ENCODE data around the gene GPC6.

Gene GPC6

DNA sequence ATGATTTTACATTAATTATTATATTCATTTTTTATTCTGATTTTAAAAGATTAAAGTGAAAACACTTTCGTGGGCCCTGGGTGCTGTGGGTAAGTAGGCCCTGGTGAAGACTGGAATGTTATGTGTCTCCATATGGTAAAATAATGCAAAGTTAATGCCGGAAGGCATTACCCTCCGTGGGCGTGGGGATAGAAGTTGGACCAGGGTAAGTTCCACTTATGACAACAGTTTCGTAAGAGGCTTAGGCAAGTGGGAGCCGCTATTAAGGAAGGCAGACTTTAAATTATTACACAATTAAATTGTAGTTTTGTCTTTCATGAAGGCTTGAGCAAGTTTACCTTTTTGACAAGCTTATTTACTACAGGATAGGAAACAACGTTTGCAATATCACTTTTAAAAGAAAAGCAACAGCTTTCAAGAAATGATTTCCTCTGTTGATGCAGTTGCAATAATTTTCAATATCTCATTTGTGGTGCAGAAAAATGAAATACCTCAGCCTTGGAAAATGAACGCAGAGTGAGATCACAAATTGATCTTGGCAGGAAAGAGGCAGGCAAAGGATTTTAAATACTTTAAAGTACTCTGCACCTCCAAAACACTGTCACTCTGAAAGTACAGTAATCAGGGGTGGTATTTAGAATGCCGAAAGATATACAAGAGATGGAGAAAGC is 942.3 kb downstream of the GPC6 start:
- ChIA-PET POLR2A (no interaction called here), CTCF (no interaction called here)
- H3K4me1 ChIP-seq (ENCODE audit: control insufficient read depth, insufficient read depth, low read length), result no peaks in the 10 kb centered on the region
- no peak overlapping the region for H3K4me3 ChIP-seq (ENCODE audit: low read depth, low read length)
- H3K9me3 ChIP-seq (ENCODE audit: control insufficient read depth, insufficient read depth, low read depth, low read length), result no peaks in the 10 kb centered on the region
- H3K27ac ChIP-seq (ENCODE audit: extremely low read depth, low read depth, low read length), result no peak overlapping the region
- H3K36me3 ChIP-seq (ENCODE audit: control insufficient read depth in 2 of 2, insufficient read depth in 1 of 2, low read length in 2 of 2), result no peaks in the 10 kb centered on the region
- TF ChIP-seq ZSCAN16 (tag by site-specific recombination; IDR thresholded peaks at IDR 0.05), result no peak
- TF ChIP-seq ZNF24 (tag by site-specific recombination; IDR thresholded peaks at IDR 0.05), result no peak
- TF ChIP-seq ZNF391 (tag by site-specific recombination; IDR thresholded peaks at IDR 0.05; ENCODE audit: borderline replicate concordance, low read depth), result no peak
- TF ChIP-seq, protein P1, sequence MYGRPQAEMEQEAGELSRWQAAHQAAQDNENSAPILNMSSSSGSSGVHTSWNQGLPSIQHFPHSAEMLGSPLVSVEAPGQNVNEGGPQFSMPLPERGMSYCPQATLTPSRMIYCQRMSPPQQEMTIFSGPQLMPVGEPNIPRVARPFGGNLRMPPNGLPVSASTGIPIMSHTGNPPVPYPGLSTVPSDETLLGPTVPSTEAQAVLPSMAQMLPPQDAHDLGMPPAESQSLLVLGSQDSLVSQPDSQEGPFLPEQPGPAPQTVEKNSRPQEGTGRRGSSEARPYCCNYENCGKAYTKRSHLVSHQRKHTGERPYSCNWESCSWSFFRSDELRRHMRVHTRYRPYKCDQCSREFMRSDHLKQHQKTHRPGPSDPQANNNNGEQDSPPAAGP (tag by site-specific recombination; IDR thresholded peaks at IDR 0.05), result no peak
- no peak for TF ChIP-seq ZNF558 (tag by site-specific recombination; IDR thresholded peaks at IDR 0.05)
- TF ChIP-seq ZNF776 (tag by site-specific recombination; IDR thresholded peaks at IDR 0.05; ENCODE audit: borderline replicate concordance), result no peak
- no peak for TF ChIP-seq ZNF16 (tag by site-specific recombination; IDR thresholded peaks at IDR 0.05; ENCODE audit: low read depth)
- no peak for TF ChIP-seq HOXC10 (CRISPR knock-in tag; IDR thresholded peaks at IDR 0.05)
- no peak for TF ChIP-seq ZNF311 (tag by site-specific recombination; IDR thresholded peaks at IDR 0.05; ENCODE audit: borderline replicate concordance)

- Histone ChIP-seq H3K36me3 (ENCODE audit: control insufficient read depth in 2 of 2, insufficient read depth in 1 of 2, low read length in 2 of 2) (no peaks in the 10 kb centered on the region), H3K27ac (ENCODE audit: extremely low read depth, low read depth, low read length) (no peak overlapping the region), H3K4me1 (ENCODE audit: control insufficient read depth, insufficient read depth, low read length) (no peaks in the 10 kb centered on the region), H3K4me3 (ENCODE audit: low read depth, low read length) (no peak overlapping the region), H3K9me3 (ENCODE audit: control insufficient read depth, insufficient read depth, low read depth, low read length) (no peaks in the 10 kb centered on the region)
- CTCF ChIA-PET, result no interaction called here
- TF ChIP-seq SP3 (tag by site-specific recombination; IDR thresholded peaks at IDR 0.05) (no peak), SALL2 (tag by site-specific recombination; IDR thresholded peaks at IDR 0.05; ENCODE audit: borderline replicate concordance) (no peak), ZNF23 (tag by site-specific recombination; IDR thresholded peaks at IDR 0.05; ENCODE audit: borderline replicate concordance) (no peak), ZNF639 (tag by site-specific recombination; IDR thresholded peaks at IDR 0.05) (no peak), ZNF600 (tag by site-specific recombination; IDR thresholded peaks at IDR 0.05) (no peak), OSR2 (tag by site-specific recombination; IDR thresholded peaks at IDR 0.05) (no peak), ZNF169 (tag by site-specific recombination; IDR thresholded peaks at IDR 0.05) (no peak), SCRT1 (tag by site-specific recombination; IDR thresholded peaks at IDR 0.05; ENCODE audit: borderline replicate concordance) (no peak), ZBTB11 (tag by site-specific recombination; conservative IDR thresholded peaks at IDR 0.05; ENCODE audit: low read depth) (no peak), ZBTB48 (tag by site-specific recombination; IDR thresholded peaks at IDR 0.05) (no peak)
- POLR2A ChIA-PET, result no interaction called here
Measured at GRCh38 chr13:94169454-94170144, 943.0 kb downstream of the GPC6 start.
